ENCODE measurements around the gene COG3. TPM values are rescaled to one million over a fixed set of nuclear protein-coding genes. Genes with fewer than 3 reads are reported as not detected.

The COG3 gene
- total and polyA plus RNA-seq, 4 donors = 22.8 to 113 (median 38.2) TPM

- Histone ChIP-seq H3K9ac (ENCODE audit: low read depth in 1 of 2, low read length in 2 of 2) (peak overlapping the region; percentile 84), H3K4me3 (ENCODE audit: low read depth in 1 of 3, low read length in 3 of 3) (peak overlapping the region; percentile 35 to 57 (median 41)), H3K4me1 (ENCODE audit: control insufficient read depth in 4 of 4, insufficient read depth in 4 of 4, low read length in 3 of 4) (peaks cover 2 to 31% (median 11%) of the 10 kb centered on the region in 4 donors), H3K27me3 (ENCODE audit: control insufficient read depth in 4 of 4, insufficient read depth in 4 of 4, low read length in 3 of 4) (no peaks in the 10 kb centered on the region), H3K27ac (ENCODE audit: low read depth in 1 of 2, low read length in 2 of 2) (peak overlapping the region; percentile 94 to 97), H3K36me3 (ENCODE audit: control insufficient read depth in 4 of 4, insufficient read depth in 3 of 4, low read depth in 1 of 4, low read length in 3 of 4) (no peaks in the 10 kb centered on the region), H3K9me3 (ENCODE audit: control insufficient read depth in 4 of 4, low read length in 3 of 4) (no peaks in the 10 kb centered on the region)
- 36% methylated on average over 6 of the region's 6 CpGs for WGBS
- DNase-seq (ENCODE audit: low spot score) = no peak
- TF ChIP-seq REST (IDR thresholded peaks at IDR 0.05) (peak; percentile 47), MAX (IDR thresholded peaks at IDR 0.05) (no peak), FOXA2 (IDR thresholded peaks at IDR 0.05) (no peak), RXRA (IDR thresholded peaks at IDR 0.05) (peak; percentile 64 to 75), HNF4A (conservative IDR thresholded peaks at IDR 0.05) (peak in 1 of 2 donors; percentile 52), YY1 (IDR thresholded peaks at IDR 0.05) (peak; percentile 71), RAD21 (IDR thresholded peaks at IDR 0.05) (peak in 1 of 2 donors; percentile 25), ZBTB33 (IDR thresholded peaks at IDR 0.05) (no peak), TAF1 (conservative IDR thresholded peaks at IDR 0.05) (peak; percentile 64), GABPA (IDR thresholded peaks at IDR 0.05 in 1 of 2, conservative IDR thresholded peaks at IDR 0.05 in 1 of 2) (no peak)
Measured at GRCh38 chr13:45432737-45433380, 31.9 kb upstream of the COG3 start.

- peak overlapping the region; percentile 84 for H3K9ac ChIP-seq (ENCODE audit: low read depth in 1 of 2, low read length in 2 of 2)
- no peak for TF ChIP-seq JUND (IDR thresholded peaks at IDR 0.05)
- no peak for TF ChIP-seq RAD21 (IDR thresholded peaks at IDR 0.05)
- no peak for TF ChIP-seq FOXA2 (IDR thresholded peaks at IDR 0.05)
- TF ChIP-seq FOXA1 (IDR thresholded peaks at IDR 0.05) = no peak
- peak; percentile 52 for TF ChIP-seq MAX (IDR thresholded peaks at IDR 0.05)
- no peak for TF ChIP-seq ZBTB33 (IDR thresholded peaks at IDR 0.05)
- peak in 1 of 2 donors; percentile 61 for TF ChIP-seq RXRA (IDR thresholded peaks at IDR 0.05)
- peak; percentile 51 to 52 for TF ChIP-seq HNF4A (conservative IDR thresholded peaks at IDR 0.05)
- TF ChIP-seq TAF1 (conservative IDR thresholded peaks at IDR 0.05) = peak; percentile 65
- TF ChIP-seq REST (IDR thresholded peaks at IDR 0.05) = peak; percentile 55
- no peak for TF ChIP-seq EGR1 (IDR thresholded peaks at IDR 0.05; ENCODE audit: low read depth in 2 of 2)
- TF ChIP-seq SP1 (IDR thresholded peaks at IDR 0.05) = peak; percentile 62
- TF ChIP-seq HNF4G (IDR thresholded peaks at IDR 0.05) = no peak
- TF ChIP-seq YY1 (IDR thresholded peaks at IDR 0.05) = peak; percentile 81
- TF ChIP-seq GABPA (IDR thresholded peaks at IDR 0.05 in 1 of 2, conservative IDR thresholded peaks at IDR 0.05 in 1 of 2) = no peak
- TF ChIP-seq CTCF (IDR thresholded peaks at IDR 0.05; ENCODE audit: low read depth, low read length, missing input control) = no peak
Measured at GRCh38 chr13:45433381-45433790, 31.4 kb upstream of the COG3 start.

More at GRCh38 chr13:45433381-45433790, 31.4 kb upstream of the COG3 start:
- 26% methylated on average over 5 of the region's 5 CpGs for WGBS
- Histone ChIP-seq H3K27ac (ENCODE audit: low read depth in 1 of 2, low read length in 2 of 2) (peak overlapping the region; percentile 94 to 97), H3K27me3 (ENCODE audit: control insufficient read depth in 4 of 4, insufficient read depth in 4 of 4, low read length in 3 of 4) (no peaks in the 10 kb centered on the region), H3K9me3 (ENCODE audit: control insufficient read depth in 4 of 4, low read length in 3 of 4) (no peaks in the 10 kb centered on the region), H3K4me1 (ENCODE audit: control insufficient read depth in 4 of 4, insufficient read depth in 4 of 4, low read length in 3 of 4) (peaks cover 2 to 31% (median 11%) of the 10 kb centered on the region in 4 donors), H3K36me3 (ENCODE audit: control insufficient read depth in 4 of 4, insufficient read depth in 3 of 4, low read depth in 1 of 4, low read length in 3 of 4) (no peaks in the 10 kb centered on the region), H3K4me3 (ENCODE audit: low read depth in 1 of 3, low read length in 3 of 3) (peak overlapping the region; percentile 35 to 57 (median 41))
- no peak for DNase-seq (ENCODE audit: low spot score)
